ACC112 (cell line): ENCODE results near the gene GAS7.

ENCODE experiments used
- H2AFZ ChIP-seq: fragments of 200-600 bp; sonication (generic); one replicate; pipeline ENCODE4 v1.6.0; 2017; ENCODE audit warnings: antibody characterized with exemption, low read length; ENCODE audit not compliant: unreplicated experiment
- H3K27ac ChIP-seq: fragments of 200-600 bp; sonication (generic); 2 replicates; pipeline ENCODE4 v1.5.1; 2014; ENCODE audit warnings: low read depth, mild to moderate bottlenecking, antibody characterized with exemption, low read length, moderate library complexity
- H3K27me3 ChIP-seq: fragments of 200-600 bp; sonication (generic); 2 replicates; pipeline ENCODE4 v1.6.1; 2014; ENCODE audit warnings: mild to moderate bottlenecking, antibody characterized with exemption, low read length, moderate library complexity, mixed read lengths; ENCODE audit not compliant: insufficient read depth
- H3K36me3 ChIP-seq: fragments of 200-600 bp; sonication (generic); 2 replicates; pipeline ENCODE4 v1.6.1; 2016; ENCODE audit warnings: mild to moderate bottlenecking, antibody characterized with exemption, low read length, moderate library complexity, mixed read lengths; ENCODE audit not compliant: insufficient read depth
- H3K4me1 ChIP-seq: fragments of 200-600 bp; sonication (generic); one replicate; pipeline ENCODE4 v1.6.1; 2016; ENCODE audit warnings: low read length, mixed read lengths; ENCODE audit not compliant: insufficient read depth, unreplicated experiment, control insufficient read depth
- H3K4me3 ChIP-seq: fragments of 200-600 bp; sonication (generic); 2 replicates; pipeline ENCODE4 v1.5.1; 2014; ENCODE audit warnings: mild to moderate bottlenecking, low read depth, low read length
- H3K79me2 ChIP-seq: fragments of 200-600 bp; sonication (generic); one replicate; pipeline ENCODE4 v1.6.0; 2016; ENCODE audit warnings: low read length; ENCODE audit not compliant: control insufficient read depth, unreplicated experiment, insufficient read depth

Gene GAS7

DNA sequence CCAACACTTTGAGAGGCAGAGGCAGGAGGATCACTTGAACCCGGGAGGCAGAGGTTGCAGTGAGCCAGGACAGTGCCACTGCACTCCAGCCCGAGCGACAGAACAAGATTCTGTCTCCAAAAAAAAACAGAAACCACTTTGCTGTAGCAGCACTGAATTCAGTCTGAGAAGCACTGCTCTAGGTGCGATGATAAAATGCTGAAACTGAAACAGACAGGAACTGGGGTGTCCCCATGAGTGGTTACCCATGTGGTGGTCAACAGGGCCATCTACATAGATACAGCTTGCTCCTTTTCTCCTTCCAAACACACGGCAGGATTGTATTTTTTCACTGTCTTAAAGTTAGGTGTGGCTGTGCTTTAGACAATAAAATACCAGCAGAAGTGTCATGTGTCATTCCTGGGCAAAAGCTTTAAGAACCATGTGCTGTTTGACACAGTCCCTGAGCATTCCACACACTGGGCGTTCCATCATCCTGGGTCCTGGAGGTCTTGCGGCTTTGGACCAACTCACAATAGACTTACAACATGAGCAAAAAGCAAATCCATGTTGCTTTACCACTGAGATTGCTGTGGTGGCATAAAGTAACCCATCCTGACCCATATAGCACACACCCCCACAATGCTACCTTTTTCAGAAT is 11.5 kb downstream of the GAS7 start:
- Histone ChIP-seq H3K27ac (no peak overlapping the region), H3K36me3 (no peaks in the 10 kb centered on the region), H2AFZ (no peak overlapping the region), H3K79me2 (no peaks in the 10 kb centered on the region), H3K4me1 (no peaks in the 10 kb centered on the region), H3K27me3 (no peaks in the 10 kb centered on the region), H3K4me3 (no peak overlapping the region)

- Histone ChIP-seq H3K79me2 (no peaks in the 10 kb centered on the region), H2AFZ (no peak overlapping the region), H3K27ac (no peak overlapping the region), H3K27me3 (no peaks in the 10 kb centered on the region), H3K4me3 (no peak overlapping the region), H3K4me1 (no peaks in the 10 kb centered on the region), H3K36me3 (no peaks in the 10 kb centered on the region)
Observed at GRCh38 chr17:10183931-10184930, 14.2 kb downstream of the GAS7 start.

- Histone ChIP-seq H2AFZ (no peak overlapping the region), H3K27me3 (no peaks in the 10 kb centered on the region), H3K4me3 (no peak overlapping the region), H3K79me2 (no peaks in the 10 kb centered on the region), H3K4me1 (no peaks in the 10 kb centered on the region), H3K36me3 (no peaks in the 10 kb centered on the region), H3K27ac (no peak overlapping the region)
Observed at GRCh38 chr17:10182785-10183184, 15.6 kb downstream of the GAS7 start.

GRCh38 chr17:10178506-10178991 is 19.9 kb downstream of the GAS7 start:
- Histone ChIP-seq H3K27me3 (no peaks in the 10 kb centered on the region), H2AFZ (no peak overlapping the region), H3K4me3 (no peak overlapping the region), H3K36me3 (no peaks in the 10 kb centered on the region), H3K27ac (no peak overlapping the region), H3K4me1 (no peaks in the 10 kb centered on the region), H3K79me2 (no peaks in the 10 kb centered on the region)

DNA sequence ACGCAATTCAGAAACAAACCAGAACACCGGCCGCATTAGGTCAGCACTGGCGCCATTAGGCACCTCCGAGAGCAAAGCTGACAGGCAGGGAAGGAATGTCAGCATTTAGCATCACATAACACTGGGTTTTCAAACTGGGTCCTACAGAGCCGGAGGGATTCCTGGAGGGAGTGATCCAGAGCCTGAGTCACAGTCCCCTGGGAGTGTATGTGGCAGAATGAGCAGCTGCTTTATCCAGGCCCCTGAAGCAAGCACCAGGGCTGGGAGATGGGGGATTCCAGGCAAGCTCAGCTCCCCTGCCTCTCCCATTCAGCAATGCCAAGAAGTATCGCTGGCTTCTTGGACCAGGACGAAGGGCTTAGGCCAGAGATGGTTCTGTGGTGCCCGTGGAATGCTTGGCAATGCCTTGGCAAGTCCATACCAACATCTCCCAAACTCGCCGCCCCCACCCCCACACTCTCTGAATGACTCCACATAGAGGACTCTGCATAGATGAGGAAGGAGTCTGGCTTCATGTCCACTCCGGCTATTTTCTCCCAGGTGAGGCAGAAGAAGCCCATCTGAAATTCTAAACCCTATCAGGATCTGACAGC is 20.4 kb downstream of the GAS7 start:
- Histone ChIP-seq H2AFZ (no peak overlapping the region), H3K79me2 (no peaks in the 10 kb centered on the region), H3K4me3 (no peak overlapping the region), H3K36me3 (no peaks in the 10 kb centered on the region), H3K27me3 (no peaks in the 10 kb centered on the region), H3K27ac (no peak overlapping the region), H3K4me1 (no peaks in the 10 kb centered on the region)

DNA sequence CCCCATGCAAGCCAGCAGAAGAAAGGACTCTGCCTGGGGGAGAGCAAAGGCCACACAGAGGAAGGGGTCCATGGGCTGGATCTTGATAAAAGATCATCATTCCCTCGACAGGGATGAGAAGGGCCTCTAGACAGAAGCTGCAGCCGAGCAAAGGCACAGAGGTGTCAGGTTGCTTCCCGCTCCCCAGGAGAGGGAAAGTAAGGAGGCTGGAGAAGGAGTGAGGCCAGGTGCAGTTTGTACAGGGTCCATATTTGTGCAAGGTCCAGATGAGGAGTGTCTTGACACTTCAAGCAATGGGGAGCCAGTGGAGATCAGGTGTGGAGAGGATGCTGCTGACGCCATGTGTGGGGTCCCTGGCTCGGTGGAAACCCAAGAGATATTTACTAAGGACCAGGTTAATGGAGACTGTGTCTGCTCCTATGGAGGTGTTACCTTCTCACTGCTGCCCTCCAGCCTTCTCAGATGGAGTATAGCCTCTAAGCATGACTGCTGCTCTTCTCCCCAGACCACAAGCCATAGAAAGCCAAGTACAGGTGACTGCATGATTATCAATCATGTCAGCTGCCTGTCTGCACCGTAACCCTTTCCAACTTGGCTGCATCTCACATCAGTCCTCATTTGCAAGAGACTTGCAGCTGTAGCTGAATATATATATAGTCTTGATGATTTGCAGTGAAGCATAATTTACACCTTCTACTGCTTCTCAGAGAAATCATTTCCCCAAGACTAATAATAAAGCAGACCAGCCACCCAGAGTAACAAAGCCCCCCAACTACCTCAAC is 21.1 kb downstream of the GAS7 start:
- Histone ChIP-seq H3K4me1 (peaks cover 2% of the 10 kb centered on the region), H2AFZ (no peak overlapping the region), H3K27ac (no peak overlapping the region), H3K27me3 (no peaks in the 10 kb centered on the region), H3K36me3 (no peaks in the 10 kb centered on the region), H3K4me3 (no peak overlapping the region), H3K79me2 (no peaks in the 10 kb centered on the region)

GRCh38 chr17:10173913-10174312 is 24.5 kb downstream of the GAS7 start:
- Histone ChIP-seq H3K36me3 (no peaks in the 10 kb centered on the region), H3K27me3 (peaks cover 9% of the 10 kb centered on the region), H3K79me2 (no peaks in the 10 kb centered on the region), H2AFZ (no peak overlapping the region), H3K4me3 (no peak overlapping the region), H3K27ac (no peak overlapping the region), H3K4me1 (peaks cover 5% of the 10 kb centered on the region)

DNA sequence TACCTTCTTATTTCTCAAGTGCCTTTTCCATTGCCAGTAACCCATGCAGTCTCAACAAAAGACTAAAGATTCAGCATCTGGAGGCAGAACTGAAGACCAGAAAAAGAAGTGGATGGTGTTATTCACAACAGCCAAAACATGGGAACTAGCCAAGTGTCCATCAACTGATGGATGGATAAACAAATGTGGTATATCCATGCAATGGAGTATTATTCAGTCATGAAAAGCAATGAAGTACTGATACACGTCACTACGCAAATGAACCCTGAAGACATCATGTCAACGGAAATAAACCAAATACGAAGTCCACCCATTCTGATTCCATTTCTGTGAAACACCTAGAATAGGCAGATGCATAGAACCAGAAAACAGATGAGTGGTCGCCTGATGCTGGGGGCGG is 25.6 kb downstream of the GAS7 start:
- no peaks in the 10 kb centered on the region for H3K36me3 ChIP-seq
- H3K79me2 ChIP-seq: no peaks in the 10 kb centered on the region
- H3K4me1 ChIP-seq: peaks cover 5% of the 10 kb centered on the region
- H3K27me3 ChIP-seq: peaks cover 9% of the 10 kb centered on the region
- H2AFZ ChIP-seq: no peak overlapping the region
- H3K4me3 ChIP-seq: no peak overlapping the region
- H3K27ac ChIP-seq: no peak overlapping the region

DNA sequence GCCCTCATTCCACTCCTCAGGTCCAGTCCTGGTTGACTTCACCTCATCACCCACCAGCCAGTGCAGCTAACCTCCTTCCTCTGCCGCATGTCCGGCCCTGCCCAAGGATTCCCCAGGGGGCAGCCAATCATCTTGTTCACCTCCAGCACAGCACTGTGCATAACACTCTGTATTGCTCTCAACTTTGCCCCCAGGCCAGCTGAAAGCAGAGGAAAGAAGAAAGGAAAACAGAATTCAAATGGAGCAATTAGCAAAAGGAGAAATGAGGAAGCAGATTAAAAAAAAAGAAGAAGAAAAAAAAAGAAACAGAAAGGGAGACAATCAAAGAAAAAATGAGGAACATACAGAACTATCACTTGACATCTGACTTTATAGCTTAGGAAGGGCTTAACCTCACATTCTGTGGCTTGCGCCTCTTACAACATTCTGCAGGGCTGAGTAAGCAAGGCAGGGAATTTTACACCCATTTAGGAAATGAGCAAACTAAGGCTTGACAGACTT is 26.1 kb downstream of the GAS7 start:
- Histone ChIP-seq H2AFZ (no peak overlapping the region), H3K27me3 (peaks cover 9% of the 10 kb centered on the region), H3K4me1 (peaks cover 5% of the 10 kb centered on the region), H3K4me3 (no peak overlapping the region), H3K79me2 (no peaks in the 10 kb centered on the region), H3K36me3 (no peaks in the 10 kb centered on the region), H3K27ac (no peak overlapping the region)

DNA sequence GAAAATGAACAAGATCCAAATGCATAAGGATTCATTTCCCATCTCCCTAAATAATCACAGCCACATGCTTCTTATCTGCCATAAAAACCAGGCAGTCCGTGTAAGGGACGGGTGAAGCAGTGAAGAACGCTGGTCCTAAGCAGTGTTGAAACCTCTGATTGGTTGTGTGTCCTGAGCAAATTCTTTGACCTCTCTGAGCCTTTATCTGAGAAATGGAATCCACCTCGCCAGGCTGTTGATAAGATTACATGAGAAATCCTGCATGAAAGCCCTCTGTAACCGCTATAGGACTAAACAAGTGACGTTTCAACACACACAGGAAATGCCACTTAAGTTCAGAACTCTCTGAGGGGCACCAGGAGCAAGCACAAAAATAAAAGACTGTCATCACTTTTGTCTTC is 26.8 kb downstream of the GAS7 start:
- H2AFZ ChIP-seq: no peak overlapping the region
- no peaks in the 10 kb centered on the region for H3K79me2 ChIP-seq
- no peak overlapping the region for H3K4me3 ChIP-seq
- H3K27ac ChIP-seq: no peak overlapping the region
- no peaks in the 10 kb centered on the region for H3K36me3 ChIP-seq
- peaks cover 5% of the 10 kb centered on the region for H3K4me1 ChIP-seq
- H3K27me3 ChIP-seq: peaks cover 9% of the 10 kb centered on the region
